GM18907 (cell line): ENCODE data around the gene TMCO4.

ENCODE experiments used
- ATAC-seq: cut with Tn5 transposase; IDR thresholded peaks from one replicate; pipeline ENCODE4 v1.9.1; 2021; ENCODE audit warnings: mild to moderate bottlenecking, moderate library complexity; ENCODE audit not compliant: unreplicated experiment

The TMCO4 gene

DNA sequence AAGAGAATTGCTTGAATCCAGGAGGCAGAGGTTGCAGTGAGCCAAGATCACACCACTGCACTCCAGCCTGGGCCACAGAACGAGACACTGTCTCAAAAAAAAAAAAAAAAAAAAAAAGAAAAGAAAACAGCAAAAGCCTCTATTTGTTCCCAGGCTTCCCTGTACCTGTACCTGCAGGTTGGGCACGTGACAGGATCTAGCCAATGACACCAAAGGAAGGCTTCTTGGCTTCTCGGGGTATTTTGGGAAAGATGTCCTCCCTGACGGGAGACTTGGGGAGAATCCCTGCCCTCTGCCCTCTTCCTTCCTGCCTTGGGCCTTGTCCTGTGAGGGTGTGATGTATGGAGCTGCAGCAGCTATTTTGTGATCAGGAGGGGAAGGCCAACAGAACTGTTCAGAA is 22.8 kb downstream of the TMCO4 start:
- no peak for ATAC-seq

DNA sequence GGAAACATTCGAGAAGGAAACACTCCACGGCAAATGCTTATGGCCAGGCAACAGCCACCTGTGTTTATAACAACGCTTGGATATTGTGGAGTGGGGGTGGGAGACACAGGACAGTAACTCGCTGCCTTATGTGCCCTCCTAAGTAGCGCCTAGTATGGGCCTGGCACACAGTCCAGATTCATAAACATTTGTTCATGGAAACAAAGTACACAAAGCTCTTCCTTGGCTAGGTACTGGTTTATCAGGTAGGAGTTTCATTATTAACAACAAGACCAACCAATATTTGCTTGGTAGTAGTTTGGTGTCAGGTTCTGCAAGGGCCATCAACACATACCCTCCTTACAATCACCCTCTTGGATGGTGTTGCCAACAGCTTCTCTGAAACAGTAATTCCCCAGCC is 23.4 kb downstream of the TMCO4 start:
- no peak for ATAC-seq

- no peak for ATAC-seq
These were observed 23.9 kb downstream of the TMCO4 start for GRCh38 chr1:19775831-19776230.

DNA sequence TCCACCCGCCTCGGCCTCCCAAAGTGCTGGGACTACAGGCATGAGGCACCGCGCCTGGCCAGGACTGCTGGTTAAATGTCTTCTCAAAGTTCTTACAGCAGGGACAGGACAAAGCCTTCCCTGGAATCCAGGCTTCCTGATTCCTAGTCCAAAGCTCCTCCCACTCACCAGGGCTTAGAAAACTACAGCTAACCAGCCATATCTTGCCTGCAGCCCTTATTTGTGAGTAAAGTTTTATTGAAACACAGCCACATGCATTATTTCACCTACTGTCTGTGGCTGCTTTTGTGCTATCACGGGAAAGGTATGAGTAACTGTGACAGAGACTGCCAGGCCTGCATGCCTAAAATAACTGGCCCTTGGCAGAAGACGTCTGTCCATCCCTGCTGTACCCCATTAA is 24.4 kb downstream of the TMCO4 start:
- ATAC-seq: no peak

DNA sequence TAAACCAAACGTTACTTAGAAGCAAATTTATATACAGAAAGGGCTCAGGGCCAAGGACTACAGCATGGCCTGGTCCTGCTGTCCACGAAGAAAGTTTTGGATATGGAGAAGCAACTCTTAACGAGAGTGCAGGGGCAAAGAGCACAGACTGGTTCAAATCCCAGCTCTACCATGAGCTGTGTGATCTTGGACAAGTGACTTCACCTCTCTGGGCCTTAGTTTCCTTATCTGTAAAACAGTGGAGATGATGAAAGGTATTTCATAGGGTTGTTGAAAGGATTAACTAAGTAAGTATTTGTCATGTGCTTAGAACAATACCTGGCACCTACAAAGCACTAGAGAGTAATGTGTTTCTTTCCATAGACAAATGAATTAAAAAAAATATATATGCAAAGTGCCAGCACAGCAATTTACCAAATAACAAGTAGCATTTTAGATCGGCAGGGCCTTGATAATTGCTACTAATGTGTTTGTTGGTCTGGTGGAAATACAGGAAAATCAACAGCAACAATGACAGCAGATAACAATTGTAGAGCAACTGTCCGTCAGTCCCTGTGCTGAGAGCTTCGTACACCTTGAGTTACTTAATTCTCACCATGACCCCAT is 25.4 kb downstream of the TMCO4 start:
- ATAC-seq: no peak

- no peak for ATAC-seq
These were observed 26.2 kb downstream of the TMCO4 start for GRCh38 chr1:19773485-19773884.

DNA sequence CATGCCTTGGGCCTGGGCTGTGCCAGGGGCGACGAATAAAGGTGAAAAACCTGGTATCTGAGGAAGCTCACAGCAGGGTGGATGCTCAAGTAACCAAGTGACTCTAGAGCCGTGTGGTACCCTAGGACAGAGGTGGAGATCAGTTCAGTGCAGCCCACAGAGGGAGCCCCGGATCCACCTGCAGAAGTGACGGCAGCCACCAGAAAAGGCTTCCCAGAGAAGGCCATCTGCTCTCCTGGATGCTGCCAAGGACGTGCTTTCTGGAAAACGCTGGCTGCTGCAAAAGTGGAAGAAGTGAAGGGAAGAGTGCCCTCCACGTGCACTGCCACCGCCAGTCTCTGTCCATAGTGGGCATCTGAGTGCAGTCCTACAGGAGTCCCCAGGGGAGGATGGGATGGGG is 27.7 kb downstream of the TMCO4 start:
- ATAC-seq: no peak

DNA sequence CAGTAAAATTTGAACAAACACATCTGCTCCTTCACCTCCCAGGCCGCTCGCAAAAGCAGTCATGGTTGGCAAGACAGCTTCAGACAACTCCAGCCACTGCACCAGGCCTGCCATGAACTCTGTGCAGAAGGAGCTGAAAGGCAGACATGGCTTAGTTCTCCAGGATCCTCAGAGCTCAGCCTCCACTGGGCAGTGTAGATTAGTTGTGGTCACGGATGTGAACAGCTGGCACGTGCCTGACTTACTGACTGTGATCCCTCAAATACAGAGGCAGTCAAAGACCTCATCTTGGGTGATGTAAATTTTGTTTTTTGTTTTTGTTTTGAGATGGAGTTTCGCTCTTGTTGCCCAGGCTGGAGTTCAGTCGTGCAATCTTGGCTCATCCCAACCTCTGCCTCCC is 28.4 kb downstream of the TMCO4 start:
- ATAC-seq: no peak

GRCh38 chr1:19770436-19771190 is 29.1 kb downstream of the TMCO4 start:
- ATAC-seq: no peak

GRCh38 chr1:19769211-19769932 is 30.3 kb downstream of the TMCO4 start:
- no peak for ATAC-seq

DNA sequence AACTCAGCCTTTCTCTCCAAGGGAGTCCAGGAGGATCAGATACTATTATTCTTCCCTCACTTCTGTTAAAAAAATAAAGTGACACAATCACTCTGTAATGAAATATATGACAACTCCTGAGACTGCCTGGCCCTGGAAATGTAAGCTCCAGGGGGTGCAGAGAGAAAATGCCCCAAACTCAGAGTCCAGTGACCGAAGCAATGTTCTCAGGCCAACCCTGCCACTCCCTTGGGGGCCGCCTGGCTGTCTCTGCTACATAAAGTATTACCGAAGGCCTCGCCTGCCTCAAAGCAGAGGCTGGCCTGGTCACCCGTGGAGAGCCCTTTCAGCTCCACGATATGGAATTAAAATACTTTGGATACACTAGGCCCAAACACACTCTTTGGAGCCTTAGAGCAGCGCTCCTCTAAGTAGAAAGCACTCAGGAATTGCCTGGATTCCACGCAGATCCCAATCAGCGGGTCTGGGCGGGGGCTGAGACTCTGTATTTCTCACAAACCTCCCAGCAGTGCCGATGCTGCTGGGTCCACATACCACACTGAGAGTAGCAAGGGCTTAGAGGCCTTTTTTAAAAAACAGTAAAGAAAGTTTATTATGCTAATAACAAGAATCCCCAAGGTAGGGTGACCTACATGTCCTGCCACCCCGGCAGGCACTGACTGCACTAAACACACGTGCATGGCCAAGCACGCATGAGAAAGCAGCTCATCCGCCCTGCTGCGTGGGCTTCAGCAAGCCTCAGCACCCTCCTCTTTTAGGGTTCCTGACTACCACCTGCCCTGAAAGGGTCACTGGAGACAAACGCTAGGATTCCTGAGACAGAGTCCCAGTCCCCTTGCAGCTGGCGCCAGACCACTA is 31.1 kb downstream of the TMCO4 start:
- no peak for ATAC-seq

- no peak for ATAC-seq
These were observed 34.1 kb downstream of the TMCO4 start for GRCh38 chr1:19765623-19766022.

- no peak for ATAC-seq
These were observed 34.9 kb downstream of the TMCO4 start for GRCh38 chr1:19764848-19765247.

DNA sequence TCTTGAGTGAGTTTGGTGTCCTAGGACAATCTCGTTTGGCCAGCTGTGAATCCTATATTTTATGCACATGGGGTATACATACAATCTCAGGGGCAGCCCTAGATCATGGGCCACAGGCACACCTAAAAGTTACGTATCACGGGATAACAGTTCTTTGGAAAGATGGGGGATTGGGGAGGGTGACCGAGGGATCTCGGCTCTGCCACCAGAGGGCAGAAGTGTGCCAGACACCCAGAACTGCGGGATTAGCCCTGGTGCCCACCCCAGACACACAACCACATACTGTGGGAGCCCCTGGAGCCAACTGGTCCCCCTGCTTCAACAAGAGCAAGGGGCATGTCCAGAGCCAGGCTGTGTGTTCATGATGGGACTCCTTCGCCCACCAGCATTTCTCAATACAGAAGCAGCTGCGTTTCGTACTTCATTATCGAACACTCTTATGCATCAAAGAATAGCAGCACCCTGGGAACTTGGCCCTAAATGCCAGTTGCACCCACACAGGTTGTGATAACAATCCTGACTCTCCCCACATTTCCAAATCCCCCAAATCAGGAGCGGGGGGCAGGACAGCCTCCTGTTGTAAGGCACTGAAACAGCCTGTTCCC is 37.4 kb downstream of the TMCO4 start:
- no peak for ATAC-seq

DNA sequence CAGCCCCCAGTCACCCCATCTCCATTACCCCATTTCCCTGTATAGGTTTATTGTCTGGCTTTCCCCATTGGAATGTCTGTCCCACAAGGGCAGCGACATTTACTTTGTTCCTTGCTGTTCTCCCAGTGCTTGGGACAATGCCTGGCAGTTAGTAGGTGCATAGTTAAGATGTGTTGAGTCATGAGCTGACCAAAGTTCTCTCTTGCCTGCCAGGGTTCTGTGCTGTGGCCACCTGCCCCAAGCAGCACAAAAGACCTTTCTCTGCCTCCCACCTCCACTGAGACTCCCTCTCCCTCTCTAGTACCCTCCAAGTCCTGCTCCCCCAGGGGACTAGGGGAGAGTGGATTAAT is 40.0 kb downstream of the TMCO4 start:
- ATAC-seq: no peak

GRCh38 chr1:19758227-19758830 is 41.4 kb downstream of the TMCO4 start:
- ATAC-seq: no peak

GRCh38 chr1:19757641-19758040 is 42.1 kb downstream of the TMCO4 start:
- no peak for ATAC-seq

DNA sequence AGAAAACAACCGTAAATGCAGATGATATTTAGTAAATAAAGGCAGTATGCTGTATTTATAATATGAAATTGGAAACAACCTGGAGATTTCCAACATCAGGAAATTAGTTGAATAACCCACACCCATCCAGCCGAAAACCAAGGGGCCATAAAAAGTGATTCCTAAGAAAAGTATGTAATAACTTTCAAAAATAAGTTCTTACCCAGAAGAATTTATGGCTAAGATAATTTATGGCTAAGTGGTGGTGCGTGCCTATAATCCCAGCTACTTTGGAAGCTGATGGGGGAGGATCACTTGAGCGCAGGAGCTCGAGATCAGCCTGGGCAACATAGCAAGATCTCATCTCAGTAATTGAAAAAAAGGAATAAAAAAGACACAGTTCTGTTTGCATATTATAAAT is 43.2 kb downstream of the TMCO4 start:
- ATAC-seq: no peak

DNA sequence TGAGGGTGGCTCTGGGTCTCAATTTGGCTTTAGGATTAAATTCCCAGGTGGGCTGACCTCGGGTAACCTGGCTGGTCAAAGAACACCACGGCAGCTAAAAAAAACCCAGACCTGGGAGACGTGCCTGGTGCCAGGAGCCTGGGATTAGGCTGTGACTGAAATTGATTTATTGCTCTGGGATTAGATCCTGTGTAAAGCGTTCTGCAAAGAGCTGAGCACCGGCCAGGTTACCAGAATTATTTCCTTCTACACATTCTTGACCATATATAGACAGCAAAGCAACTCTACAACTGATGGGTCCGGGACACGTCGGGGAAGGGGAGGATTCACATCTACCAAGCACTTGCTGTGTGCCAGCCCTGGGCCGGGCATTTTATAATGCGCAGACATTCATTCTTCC is 45.2 kb downstream of the TMCO4 start:
- ATAC-seq: no peak

DNA sequence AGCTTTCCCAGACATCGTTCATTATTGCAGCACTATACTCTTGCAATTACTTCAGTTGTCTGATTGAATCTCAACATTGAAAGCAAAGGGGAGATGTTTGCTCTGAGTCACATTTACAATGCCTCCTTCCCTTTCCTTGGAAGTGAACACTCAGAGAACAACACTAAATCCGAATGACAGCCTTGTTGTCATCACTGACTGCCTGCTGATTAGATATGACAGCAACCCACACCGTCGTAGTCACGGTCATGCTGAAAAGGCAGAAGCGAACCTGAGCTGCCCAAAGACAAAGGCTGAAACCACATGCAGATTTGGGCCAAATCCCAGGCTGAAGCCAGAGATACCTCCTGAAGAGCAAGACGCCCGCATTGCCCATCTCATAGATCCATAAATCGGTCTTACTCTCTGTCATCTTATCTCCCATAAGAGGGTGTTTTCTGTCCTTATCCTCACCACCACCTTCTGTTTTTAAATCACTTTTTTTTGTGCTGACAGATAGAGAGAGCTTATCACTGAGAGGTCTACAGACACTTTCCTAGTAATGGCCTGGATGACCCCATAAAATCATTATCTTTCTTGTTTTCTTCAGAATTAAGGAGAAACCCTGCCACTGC is 47.5 kb downstream of the TMCO4 start:
- no peak for ATAC-seq
